ENCODE results near the gene THAP9.

DNA sequence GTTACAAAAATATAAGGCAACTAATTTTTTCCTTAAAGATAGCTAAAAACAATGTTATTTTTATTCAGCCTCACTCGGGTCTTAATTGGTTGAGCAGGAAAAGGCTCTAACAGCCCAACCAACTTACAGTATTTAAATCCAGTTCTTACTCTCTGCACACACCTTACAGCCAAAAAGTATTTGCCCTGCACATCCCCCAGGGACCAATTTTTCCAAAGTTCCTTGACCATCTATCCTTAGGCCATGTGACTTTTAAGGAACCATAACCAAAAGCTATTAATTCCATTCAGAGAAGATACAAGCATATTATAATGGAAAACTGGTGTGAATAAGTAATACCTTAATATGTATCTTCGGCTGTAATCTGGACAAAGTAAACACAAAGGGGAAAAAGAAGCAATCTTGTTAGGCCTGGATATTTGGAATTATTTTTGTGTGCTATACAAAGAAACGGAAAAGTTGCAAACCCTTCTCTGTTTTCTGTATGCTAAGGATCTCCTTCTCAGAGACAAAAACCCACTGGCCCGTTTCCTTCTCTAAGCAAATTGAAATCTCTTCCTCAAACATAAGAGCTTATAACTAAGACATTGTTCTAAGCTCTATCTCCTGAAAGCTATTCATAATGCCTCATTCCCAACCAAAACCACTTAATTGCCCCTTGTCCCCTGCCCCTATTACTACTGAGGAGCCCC lies 1.0 kb upstream of the THAP9 start:
- TF ChIP-seq CTCF (IDR thresholded peaks at IDR 0.05) (no peak), POLR2A (IDR thresholded peaks at IDR 0.05) (no peak), POLR2AphosphoS5 (IDR thresholded peaks at IDR 0.05) (no peak), EP300 (IDR thresholded peaks at IDR 0.05) (no peak)
